A549 (cell line): ENCODE data around the gene ACE.

Source experiments
- CHD2 ChIP-seq: fragments of 150-350 bp; IDR thresholded peaks from 2 replicates; pipeline ENCODE4 v1.6.1; 2014; ENCODE audit warnings: low read length; ENCODE audit not compliant: partially characterized antibody
- CTCF ChIP-seq: fragments of >200 bp; sonication (Bioruptor Twin); formaldehyde crosslinking; IDR thresholded peaks from 3 replicates; pipeline ENCODE4 v1.5.1; 2016
- EP300 ChIP-seq, 2 experiments: fragments of >200 bp; sonication (Bioruptor Twin); formaldehyde crosslinking; IDR thresholded peaks; 2 replicates in 1 of 2; 3 replicates in 1 of 2; pipeline ENCODE4 v1.6.1; 2016 to 2017
- JUNB ChIP-seq: fragments of >200 bp; sonication (Bioruptor Twin); formaldehyde crosslinking; IDR thresholded peaks from 2 replicates; pipeline ENCODE4 v1.6.1; 2016
- KDM5A ChIP-seq: fragments of 200-600 bp; sonication (generic); IDR thresholded peaks from 2 replicates; pipeline ENCODE4 v1.6.1; 2016; ENCODE audit warnings: antibody characterized with exemption, mild to moderate bottlenecking
- MAX ChIP-seq: IDR thresholded peaks from 2 replicates; pipeline ENCODE4 v1.6.1; 2012
- POLR2A ChIP-seq: IDR thresholded peaks from 2 replicates; pipeline ENCODE4 v1.6.1; 2012; ENCODE audit warnings: mild to moderate bottlenecking, low read length
- RFX5 ChIP-seq: fragments of 450-650 bp; IDR thresholded peaks from 2 replicates; pipeline ENCODE4 v1.7.1; 2014; ENCODE audit warnings: antibody characterized with exemption, mild to moderate bottlenecking, moderate library complexity
- RNF2 ChIP-seq: fragments of 200-600 bp; sonication (generic); IDR thresholded peaks from 2 replicates; pipeline ENCODE4 v1.6.1; 2016; ENCODE audit warnings: low read depth, mild to moderate bottlenecking, antibody characterized with exemption, moderate library complexity, borderline replicate concordance
- SMC3 ChIP-seq: fragments of >200 bp; sonication (Bioruptor Twin); formaldehyde crosslinking; IDR thresholded peaks from 3 replicates; pipeline ENCODE4 v1.6.1; 2018; ENCODE audit warnings: inconsistent platforms
- ZNF302 ChIP-seq: fragments of 250-450 bp; sonication (Bioruptor Pico); IDR thresholded peaks from 2 replicates; pipeline ENCODE4 v1.9.0; 2021; ENCODE audit warnings: inconsistent platforms, mild to moderate bottlenecking, moderate library complexity

- TF ChIP-seq CTCF, result no peak
- no peak for TF ChIP-seq MAX
- no peak for TF ChIP-seq EP300 (IDR thresholded peaks at IDR 0.05)
- TF ChIP-seq POLR2A, result no peak
- no peak for TF ChIP-seq SMC3
- TF ChIP-seq RFX5, result no peak
- TF ChIP-seq ZNF302 (CRISPR knock-in tag), result no peak
- no peak for TF ChIP-seq KDM5A
- no peak for TF ChIP-seq JUNB
- no peak for TF ChIP-seq RNF2
- no peak for TF ChIP-seq CHD2
Observed at GRCh38 chr17:63482509-63482908, 5.6 kb downstream of the ACE start.
